IMR-90 (cell line): ENCODE measurements around the gene RAD51B.

Experiments used
- MAZ ChIP-seq: IDR thresholded peaks from 2 replicates; pipeline ENCODE4 v1.6.1; 2012; ENCODE audit warnings: low read depth, mild to moderate bottlenecking, low read length, improper control_type of control experiment, moderate library complexity, borderline replicate concordance
- POLR2A ChIP-seq: IDR thresholded peaks from 2 replicates; pipeline ENCODE4 v1.6.1; 2012; ENCODE audit warnings: mild to moderate bottlenecking, low read depth, low read length
- TF ChIP-seq, protein P1 (sequence below): conservative IDR thresholded peaks from 2 replicates; pipeline ENCODE4 v1.5.1; 2012; ENCODE audit warnings: mild to moderate bottlenecking, low read depth, low read length, improper control_type of control experiment

DNA sequence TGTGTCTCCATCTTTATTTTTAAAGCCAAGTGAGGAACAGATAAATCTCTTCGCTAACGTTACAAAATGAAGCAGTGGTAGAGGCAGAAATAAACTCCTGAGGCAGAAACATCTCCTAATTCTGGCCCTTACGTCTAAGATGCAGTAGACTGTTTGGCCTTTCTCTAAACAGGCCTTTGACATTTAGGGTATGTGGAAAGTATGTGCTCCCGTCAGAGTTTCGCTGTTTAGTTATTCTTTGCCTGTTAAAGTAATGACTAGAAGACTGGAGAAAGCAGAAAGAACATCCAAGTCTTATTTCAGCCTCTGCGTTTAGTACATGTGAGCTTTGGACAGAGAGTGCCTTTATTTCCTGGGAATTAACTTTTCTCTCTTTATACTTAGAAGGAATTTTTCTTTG, 216.6 kb downstream of the RAD51B start:
- TF ChIP-seq, protein P1, sequence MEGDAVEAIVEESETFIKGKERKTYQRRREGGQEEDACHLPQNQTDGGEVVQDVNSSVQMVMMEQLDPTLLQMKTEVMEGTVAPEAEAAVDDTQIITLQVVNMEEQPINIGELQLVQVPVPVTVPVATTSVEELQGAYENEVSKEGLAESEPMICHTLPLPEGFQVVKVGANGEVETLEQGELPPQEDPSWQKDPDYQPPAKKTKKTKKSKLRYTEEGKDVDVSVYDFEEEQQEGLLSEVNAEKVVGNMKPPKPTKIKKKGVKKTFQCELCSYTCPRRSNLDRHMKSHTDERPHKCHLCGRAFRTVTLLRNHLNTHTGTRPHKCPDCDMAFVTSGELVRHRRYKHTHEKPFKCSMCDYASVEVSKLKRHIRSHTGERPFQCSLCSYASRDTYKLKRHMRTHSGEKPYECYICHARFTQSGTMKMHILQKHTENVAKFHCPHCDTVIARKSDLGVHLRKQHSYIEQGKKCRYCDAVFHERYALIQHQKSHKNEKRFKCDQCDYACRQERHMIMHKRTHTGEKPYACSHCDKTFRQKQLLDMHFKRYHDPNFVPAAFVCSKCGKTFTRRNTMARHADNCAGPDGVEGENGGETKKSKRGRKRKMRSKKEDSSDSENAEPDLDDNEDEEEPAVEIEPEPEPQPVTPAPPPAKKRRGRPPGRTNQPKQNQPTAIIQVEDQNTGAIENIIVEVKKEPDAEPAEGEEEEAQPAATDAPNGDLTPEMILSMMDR: no peak
- TF ChIP-seq POLR2A (no peak), MAZ (no peak)
